Ecto neural progenitor cell (in vitro differentiated cells): ENCODE results near the gene C6orf89.
"Not testable (repeated sequence)": the region's sequence is repeated elsewhere in the genome, so short reads cannot be mapped to it uniquely, and the experiment has no call there.

ENCODE experiments used
- DNase-seq: peaks from one replicate; pipeline ENCODE4 v3.0.0-alpha.2; 2018; ENCODE audit warnings: low spot score

Gene C6orf89

DNA sequence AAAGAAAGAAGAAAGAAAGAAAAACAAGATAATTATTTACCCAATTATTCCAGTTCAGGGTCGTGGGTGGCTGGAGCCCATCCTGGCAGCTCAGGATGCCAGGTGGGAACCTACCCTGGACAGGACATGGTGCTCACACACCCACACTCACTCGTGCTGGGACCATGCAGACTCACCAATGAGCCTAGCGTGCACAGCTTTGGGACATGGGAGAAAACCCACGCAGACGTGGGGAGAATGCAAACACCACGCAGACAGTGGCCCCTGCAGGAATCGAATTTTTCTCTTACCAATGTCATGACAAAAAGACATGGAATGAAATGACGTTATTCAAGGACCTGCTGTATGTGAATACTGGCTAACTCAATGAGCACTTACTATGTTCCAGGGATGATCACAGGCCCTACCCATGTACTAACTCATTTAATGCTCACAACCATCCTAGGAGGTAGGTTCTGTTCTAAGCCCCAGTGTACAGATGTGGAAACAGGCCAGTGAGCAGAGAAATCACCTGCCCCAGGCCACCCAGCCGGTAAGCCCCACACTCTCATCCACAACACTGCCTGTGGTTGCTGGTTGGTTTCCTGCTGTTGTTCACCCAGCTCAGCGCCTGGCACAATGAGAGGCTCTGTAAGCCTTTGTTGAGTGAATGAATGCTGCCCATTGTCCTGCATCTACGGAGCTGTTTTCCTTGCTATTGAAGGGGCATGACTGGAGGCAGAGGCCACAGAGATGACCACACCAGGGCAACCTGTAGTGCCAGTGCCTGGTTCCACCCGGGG is 62.0 kb downstream of the C6orf89 start:
- DNase-seq, result no peak

DNA sequence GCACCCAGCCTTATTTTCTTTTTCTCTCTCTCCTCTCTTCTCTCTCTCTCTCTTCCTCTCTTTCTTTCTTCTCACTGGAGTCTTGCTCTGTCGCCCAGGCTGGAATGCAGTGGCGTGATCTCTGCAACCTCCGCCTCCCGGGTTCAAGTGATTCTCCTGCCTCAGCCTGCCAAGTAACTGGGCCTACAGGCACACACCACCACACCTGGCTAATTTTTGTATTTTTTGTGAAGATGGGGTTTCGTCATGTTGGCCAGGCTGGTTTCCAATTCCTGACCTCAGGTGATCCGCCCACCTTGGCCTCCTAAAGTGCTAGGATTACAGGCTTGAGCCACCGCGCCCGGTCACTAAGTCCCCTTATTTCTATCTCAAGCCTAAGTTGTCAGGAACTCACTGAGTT is 63.3 kb downstream of the C6orf89 start:
- not testable (repeated sequence) for DNase-seq

DNA sequence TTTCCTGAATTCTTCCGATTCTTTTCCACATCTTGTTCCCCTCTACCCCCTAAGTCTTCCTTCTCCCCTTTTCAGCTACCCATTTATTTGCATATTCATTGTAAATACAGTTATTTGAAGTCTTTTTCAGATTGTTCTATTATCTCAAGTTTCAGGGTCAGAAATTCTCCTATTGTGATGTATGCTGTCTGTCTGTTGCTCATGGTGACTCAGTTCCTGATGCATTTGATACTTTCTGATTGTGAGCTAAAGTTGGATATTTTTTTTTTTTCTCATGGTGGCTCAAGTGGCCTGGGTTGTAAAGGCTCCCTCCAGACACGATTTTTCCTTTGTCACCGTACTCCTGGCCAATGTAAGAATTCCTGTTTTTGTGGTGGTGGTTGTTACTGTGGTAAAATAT is 63.9 kb downstream of the C6orf89 start:
- no peak for DNase-seq

DNA sequence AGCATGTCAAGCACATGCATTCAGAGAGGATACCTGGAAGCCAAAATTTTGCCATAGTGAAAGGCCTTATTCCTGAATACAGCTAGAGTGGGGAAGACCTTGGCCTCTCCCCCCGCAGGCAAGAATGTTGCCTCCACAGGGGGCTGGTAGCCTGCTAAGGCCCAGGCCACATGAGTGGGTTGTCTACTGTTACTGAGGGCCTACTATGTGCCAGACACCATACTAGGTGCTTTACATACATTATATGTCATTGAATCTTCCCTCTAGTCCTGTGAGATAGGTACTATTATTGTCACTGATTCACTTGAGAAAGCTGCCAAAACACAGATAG is 68.1 kb downstream of the C6orf89 start:
- no peak for DNase-seq

DNA sequence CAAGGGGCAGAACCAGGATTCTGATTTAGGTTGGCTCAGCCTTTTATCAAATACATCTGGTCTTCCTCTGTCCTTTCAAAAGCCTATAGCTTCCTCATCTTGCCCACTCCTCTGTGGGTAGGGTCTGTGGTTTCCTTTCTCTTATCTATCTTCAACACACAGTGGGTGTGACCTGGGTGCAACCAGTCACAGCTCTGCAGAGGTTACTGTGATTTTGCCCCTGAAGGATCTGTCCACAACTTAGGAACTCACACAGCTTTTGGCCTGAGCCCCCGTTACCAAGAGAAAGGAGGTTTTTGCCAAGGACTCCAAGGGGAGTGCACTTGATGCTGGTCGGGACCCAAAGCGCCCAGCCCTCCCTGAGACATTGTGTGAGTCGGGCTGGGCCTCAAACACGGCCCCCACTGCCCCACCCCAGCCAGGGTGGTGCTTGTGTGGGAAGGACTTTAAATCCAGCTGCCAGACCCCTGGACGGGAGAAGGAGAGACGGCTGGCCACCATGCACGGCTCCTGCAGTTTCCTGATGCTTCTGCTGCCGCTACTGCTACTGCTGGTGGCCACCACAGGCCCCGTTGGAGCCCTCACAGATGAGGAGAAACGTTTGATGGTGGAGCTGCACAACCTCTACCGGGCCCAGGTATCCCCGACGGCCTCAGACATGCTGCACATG is 68.6 kb downstream of the C6orf89 start, which contains the start of gene PI16:
Gene PI16, plus strand, starts transcription at position 477 of the 670 bp plus-strand sequence. Its CDS starts 23 bp downstream, at position 500.
- no peak for DNase-seq

DNA sequence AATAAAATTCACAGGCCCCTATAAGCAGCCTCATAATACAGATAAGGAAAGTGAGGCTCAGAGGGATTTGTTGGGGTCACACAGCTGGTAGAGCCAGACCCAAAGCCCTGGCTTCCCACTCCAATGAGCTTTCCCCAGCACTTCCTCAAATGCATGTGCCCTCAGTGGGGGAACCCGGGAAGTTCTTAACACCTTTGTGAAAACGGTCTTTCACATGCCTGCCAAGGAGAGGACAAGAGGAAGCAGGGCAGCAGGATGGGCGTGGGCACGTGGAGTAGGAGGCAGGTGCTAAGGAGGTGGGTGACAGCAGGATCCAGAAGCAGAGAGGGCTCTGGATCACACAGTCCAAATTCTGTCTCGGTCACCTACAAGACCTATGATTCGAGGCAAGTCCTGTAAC is 69.4 kb downstream of the C6orf89 start:
- no peak for DNase-seq

DNA sequence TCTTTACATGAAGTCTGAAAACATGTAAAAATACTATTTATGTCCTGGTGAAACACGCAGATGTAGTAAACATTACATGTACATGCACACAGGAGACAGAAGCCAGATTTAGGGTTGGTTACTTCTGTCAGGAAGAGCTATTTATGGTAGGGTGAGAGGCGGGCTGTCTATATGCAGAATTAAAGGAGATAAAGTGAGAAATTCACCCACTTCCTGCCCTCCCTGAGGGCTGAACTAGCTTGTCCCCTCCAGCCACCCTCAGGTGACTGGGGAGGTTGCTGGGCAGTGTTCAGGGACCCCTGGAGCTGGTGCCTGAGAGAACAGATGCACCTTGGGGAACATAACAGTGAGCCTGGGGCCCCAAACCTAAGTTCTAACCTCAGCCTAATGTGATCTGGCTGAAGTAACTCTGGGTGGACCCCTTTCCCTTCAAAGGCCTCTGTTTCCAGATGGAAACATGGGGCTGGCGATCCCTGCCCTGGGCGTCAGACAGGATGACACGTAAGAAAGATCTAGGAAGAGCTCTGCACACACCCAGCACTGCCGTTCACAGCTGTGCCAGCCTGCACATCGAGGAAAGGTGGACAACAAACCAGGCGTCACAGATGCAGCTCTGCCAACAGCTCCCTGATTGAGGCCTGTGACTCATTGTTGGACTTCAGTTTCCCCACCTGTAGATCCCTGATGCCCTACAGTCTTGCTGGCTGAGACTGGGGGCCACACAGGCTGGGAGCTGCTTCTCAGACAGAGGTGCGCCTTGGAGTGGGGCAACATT is 70.1 kb downstream of the C6orf89 start:
- no peak for DNase-seq

DNA sequence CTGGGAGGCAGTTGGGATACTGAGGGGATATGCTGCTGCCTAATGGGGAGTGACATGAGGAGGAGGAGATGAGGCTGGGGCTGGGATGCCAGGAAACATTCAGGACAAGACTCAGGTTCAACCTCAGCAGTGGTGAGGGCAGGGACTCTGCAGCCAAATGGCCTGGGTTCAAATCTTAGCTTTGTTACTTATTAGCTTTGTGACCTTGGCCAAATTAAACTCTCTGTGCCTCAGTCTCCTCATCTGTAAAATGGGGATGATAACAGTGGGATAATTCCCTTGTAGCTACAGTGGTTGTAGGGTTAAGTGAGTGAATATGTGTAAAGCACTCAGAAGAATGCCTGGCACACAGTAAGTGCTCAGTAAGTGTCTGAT is 70.7 kb downstream of the C6orf89 start:
- no peak for DNase-seq

DNA sequence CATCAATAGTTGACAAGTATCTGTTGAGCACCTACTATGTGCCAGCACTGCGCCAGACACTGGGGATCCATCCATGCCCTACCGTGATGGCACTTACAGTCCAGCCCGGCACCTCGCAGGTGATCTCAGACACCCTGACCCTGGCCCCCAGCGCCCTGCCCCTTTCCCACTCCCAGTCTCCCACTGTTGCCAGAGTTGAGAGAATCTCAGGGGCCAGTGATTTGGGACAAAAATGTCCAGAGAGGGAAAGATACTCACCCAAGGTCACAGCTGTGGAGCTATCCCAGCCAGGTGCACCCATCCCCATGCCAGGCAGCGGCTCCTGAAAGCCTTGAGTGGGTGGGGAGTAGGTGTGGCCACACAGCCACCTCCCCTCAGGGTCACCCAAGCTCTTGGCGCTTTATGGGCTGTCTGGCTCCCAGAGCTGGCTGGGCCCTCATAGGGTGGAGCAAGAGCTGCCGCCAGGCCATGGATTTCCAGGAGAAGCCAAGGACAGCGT is 72.1 kb downstream of the C6orf89 start:
- DNase-seq, result no peak

DNA sequence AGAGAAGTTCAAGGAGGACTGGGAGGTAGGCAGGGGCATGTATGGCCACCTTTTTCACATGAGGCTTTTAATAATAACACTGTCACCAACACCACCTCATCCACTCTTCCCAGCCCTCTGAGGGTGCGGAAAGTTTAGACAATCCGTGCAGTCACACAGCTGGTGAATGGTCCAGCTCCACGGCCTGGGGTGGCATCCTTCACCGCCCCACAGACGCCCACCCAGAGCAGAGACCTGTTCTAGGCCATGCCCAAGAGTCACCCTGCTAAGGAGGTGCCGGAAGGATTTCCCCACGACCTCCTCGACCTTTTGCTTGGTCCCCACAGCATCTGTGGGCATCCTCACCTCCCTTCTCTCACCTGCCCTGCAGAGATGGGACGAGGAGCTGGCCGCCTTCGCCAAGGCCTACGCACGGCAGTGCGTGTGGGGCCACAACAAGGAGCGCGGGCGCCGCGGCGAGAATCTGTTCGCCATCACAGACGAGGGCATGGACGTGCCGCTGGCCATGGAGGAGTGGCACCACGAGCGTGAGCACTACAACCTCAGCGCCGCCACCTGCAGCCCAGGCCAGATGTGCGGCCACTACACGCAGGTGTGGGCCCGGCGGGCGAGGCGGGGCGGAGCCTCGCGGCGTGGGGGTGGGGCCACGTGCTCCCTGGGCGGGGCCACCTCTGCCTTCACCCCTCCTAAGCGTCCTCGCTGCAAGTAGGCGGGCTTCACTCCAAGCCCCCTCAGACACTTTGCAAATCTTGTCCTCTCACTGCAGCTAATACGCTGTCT is 73.2 kb downstream of the C6orf89 start:
- no peak for DNase-seq

DNA sequence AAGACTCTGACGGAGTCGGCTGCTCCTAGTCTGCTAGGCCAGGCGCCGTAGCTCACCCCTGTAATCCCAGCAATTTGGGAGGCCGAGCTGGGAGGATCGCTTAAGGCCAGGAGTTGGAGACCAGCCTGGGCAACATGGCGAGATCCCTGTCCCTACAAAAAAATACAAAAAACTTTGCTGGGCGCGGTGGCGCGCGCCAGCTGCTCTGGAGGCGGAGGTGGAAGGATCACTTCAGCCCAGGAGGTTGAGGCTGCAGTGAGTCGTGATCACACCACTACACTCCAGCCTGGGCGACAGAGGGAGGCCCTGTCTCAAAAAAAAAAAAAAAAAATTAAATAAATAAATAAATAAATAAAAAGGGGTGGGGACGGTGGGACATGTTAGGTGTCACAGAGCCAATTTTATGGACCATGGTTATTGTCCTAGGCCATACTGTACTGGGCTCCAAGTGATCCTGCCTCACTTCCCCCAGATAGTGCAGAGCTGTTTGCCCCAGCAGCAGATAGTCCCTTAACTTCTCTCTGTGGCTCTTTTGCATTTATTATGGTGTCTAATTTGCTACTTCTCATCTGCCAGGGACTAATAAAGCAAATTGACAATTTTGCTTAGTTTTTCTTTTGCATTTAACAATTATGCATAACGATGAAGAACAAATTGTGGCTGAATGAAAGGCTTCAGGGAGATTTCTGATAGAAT is 74.0 kb downstream of the C6orf89 start:
- DNase-seq, result no peak

DNA sequence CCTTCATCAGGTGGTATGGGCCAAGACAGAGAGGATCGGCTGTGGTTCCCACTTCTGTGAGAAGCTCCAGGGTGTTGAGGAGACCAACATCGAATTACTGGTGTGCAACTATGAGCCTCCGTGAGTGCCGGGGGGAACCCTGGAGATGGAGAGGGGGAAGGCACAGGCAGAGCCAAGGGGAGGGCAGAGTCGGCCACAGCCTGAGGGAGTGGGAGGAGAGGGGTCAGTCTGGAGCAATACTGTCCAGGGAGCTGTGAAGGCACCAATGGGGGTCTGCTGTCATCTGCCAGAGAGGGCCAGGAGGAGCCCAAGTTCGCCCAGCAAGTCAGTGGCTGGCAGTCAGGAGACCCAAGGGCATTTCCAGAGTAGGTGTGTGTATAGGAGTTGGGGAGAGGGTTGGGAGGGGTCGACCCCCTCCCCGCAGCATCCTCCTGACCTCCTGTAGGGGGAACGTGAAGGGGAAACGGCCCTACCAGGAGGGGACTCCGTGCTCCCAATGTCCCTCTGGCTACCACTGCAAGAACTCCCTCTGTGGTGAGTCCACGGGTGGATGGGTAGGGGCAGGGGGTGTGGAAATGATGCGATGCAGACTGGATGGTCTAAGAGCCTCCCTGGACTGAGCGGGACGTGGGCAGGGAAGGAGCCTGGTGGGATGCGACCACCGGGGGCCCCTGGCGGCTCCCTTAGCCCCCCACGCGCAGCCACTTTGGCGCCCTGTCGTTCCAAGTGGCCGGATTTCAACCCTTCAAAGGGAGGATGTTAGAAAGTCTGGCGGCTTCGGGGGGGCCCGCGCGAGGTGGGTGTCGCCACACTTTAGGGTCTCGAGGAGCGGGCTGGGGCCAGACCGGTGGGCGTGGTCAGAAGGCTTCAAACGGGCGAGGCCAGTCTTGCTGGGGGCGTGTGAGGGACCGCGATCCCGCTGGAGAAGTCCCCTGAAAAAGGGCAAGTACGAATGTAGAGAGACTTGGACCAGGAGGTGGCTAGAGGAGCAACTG is 76.0 kb downstream of the C6orf89 start:
- no peak for DNase-seq

DNA sequence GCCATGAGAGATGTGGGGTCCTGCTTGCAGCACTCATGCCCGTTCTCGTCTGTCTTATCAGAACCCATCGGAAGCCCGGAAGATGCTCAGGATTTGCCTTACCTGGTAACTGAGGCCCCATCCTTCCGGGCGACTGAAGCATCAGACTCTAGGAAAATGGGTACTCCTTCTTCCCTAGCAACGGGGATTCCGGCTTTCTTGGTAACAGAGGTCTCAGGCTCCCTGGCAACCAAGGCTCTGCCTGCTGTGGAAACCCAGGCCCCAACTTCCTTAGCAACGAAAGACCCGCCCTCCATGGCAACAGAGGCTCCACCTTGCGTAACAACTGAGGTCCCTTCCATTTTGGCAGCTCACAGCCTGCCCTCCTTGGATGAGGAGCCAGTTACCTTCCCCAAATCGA is 77.1 kb downstream of the C6orf89 start:
- peak; percentile 88 for DNase-seq

DNA sequence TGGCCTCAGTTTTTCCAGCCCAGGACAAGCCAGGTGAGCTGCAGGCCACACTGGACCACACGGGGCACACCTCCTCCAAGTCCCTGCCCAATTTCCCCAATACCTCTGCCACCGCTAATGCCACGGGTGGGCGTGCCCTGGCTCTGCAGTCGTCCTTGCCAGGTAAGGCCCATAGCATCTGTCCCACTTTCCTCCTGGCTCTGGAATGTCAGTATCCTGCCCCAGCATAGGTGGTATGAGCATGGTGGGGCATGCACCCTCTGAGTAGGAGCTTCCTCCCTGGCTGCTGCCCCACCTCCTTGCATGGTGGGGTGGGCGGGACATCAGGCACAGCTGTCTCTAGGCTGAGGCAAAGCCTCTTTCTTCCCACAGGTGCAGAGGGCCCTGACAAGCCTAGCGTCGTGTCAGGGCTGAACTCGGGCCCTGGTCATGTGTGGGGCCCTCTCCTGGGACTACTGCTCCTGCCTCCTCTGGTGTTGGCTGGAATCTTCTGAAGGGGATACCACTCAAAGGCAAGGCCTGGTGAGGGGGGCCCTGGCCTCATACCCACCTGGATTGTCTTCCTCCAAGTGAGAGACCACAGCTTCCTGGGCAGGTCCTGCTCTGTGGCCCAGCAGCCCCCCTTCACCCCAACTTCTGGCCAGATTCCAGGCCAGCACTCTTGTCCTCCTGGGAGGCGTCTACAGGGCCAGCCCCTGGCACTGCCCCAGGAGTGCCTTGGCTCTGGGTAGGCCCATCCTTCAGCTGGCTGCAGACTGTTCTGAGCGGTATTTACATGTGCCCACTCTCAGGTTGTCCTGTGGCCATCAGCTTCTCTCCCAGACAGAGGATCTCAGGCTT is 77.9 kb downstream of the C6orf89 start:
- no peak for DNase-seq

DNA sequence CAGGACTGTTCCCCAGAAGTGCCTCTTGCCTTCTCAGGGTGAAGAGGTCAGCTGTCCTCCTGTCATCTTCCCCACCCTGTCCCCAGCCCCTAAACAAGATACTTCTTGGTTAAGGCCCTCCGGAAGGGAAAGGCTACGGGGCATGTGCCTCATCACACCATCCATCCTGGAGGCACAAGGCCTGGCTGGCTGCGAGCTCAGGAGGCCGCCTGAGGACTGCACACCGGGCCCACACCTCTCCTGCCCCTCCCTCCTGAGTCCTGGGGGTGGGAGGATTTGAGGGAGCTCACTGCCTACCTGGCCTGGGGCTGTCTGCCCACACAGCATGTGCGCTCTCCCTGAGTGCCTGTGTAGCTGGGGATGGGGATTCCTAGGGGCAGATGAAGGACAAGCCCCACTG is 78.6 kb downstream of the C6orf89 start:
- no peak for DNase-seq

DNA sequence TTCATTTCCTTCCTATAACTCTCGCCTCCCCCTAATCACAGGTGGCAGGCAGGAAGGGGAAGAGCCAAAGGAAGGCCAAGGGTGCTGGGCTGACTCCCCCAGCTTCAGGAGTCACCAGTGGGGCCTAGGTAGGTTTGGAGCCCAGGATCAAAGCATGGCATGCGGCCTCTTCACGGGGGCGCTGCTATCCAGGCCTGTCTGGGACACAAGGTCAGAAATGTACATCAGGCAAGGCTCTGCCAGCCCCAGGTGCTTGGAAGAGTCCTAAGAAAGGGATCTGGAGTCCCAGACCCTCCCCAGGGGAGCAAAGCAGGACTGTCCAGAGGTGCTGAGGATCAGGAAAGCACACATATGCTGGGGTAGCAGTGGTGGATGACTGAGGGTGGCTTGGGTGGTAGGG is 79.2 kb downstream of the C6orf89 start:
- DNase-seq, result no peak

DNA sequence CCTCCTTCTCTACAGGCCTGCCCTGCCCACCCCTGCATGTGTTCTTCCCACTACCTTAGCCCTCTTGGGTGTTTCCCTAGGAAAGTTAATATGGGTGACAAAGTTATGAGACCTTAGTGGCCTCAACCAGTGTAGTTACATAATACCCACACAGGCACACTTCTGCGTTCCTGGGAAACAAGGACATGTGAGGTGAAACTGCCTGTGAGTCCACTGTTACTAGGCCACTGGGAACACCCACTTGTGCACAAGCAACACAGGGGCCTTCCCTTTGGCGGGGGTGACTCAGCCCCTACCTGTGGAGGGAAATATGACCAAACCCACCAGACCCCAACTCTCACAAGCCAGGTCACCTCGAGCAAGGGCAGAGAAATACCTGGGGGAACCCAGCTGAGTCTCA is 81.5 kb downstream of the C6orf89 start:
- DNase-seq, result no peak

DNA sequence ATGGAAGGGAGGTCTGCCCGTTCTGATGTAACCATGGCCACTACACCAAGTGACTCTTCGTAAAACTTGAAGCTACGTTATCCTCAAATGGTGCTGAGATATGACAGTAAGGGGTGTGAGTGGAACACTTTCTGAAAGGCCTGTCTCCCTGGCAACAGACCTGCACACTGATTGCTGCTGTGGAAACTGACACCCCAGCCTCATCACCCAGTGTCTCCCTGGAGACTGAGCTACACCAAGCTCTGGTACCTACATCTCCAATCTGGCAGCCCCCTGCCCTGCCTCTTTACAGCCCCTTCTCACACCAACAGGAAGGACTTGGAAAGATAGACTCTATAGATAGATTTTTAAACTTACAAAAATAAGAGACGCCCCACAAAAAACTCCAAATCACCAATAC is 82.0 kb downstream of the C6orf89 start:
- DNase-seq, result no peak

DNA sequence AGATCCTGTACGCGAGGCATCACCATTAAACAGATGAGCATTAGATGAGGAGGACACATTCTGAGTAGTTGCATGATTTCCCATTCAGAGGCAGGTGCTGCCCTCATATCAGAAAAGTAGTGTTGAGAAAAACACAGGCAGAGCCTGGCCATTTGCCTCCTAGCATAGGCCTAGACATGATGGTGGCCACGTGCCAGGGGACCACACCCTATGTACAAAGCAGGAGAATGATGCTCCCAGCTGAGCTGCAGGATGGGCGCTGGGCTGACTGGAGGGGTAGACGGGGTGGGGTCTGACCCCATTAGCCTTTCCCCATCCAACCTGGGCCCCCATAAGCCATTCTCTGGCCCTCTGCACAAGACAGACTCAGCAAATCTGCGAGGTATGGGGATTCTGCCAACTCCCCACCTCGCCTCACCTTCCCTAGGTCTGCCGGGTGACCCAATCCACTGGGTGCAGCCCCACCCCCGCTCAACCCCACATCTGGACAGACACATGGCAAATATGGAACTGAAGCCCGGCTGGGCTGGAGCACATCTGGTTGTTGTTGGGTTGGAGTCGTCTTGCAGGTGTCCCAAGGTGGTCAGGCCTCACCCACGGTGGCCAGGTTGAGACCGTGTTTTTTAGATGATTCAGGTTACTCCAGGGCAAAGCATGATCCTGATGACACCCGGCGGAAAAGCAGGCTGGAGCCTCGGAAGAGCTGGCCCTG is 82.7 kb downstream of the C6orf89 start:
- no peak for DNase-seq
